Measurements from ENCODE around the gene RNF133. TPM values are rescaled to one million over a fixed set of nuclear protein-coding genes. Genes with fewer than 3 reads are reported as not detected.

Gene RNF133
- total and polyA plus RNA-seq, 4 donors, result 0.46 to 1.7 (median 1.0) TPM; not detected in 1

GRCh38 chr7:122673951-122674350 is 25.0 kb downstream of the RNF133 start:
- intact Hi-C loops (cut with DNase I), result no loop called here
- no peaks in the 10 kb centered on the region for H3K9me3 ChIP-seq (ENCODE audit: control insufficient read depth, low read length)
- H3K27ac ChIP-seq (ENCODE audit: low read depth in 1 of 2, low read length in 2 of 2), result no peak overlapping the region
- 94 to 97% methylated on average over 21 of the region's 21 CpGs for whole genome bisulfite sequencing, 2 donors
- H3K27me3 ChIP-seq (ENCODE audit: control insufficient read depth in 1 of 2, insufficient read depth in 2 of 2, low read length in 1 of 2), result peaks cover 0 to 2% of the 10 kb centered on the region in 2 donors
- H3K36me3 ChIP-seq (ENCODE audit: control insufficient read depth in 1 of 2, insufficient read depth in 2 of 2, low read length in 1 of 2), result no peaks in the 10 kb centered on the region
- no peaks in the 10 kb centered on the region for H3K4me1 ChIP-seq (ENCODE audit: control insufficient read depth in 1 of 2, insufficient read depth in 2 of 2, low read length in 2 of 2)
- no peak overlapping the region for H3K4me3 ChIP-seq (ENCODE audit: low read length in 2 of 2)
- DNase-seq (no peak), ATAC-seq (ENCODE audit: low FRiP score) (no peak)

- Histone ChIP-seq H3K36me3 (ENCODE audit: control insufficient read depth in 1 of 2, insufficient read depth in 2 of 2, low read length in 1 of 2) (no peaks in the 10 kb centered on the region), H3K27me3 (ENCODE audit: control insufficient read depth in 1 of 2, insufficient read depth in 2 of 2, low read length in 1 of 2) (peaks cover 0 to 2% of the 10 kb centered on the region in 2 donors), H3K9me3 (ENCODE audit: control insufficient read depth, low read length) (no peaks in the 10 kb centered on the region), H3K27ac (ENCODE audit: low read depth in 1 of 2, low read length in 2 of 2) (no peak overlapping the region), H3K4me3 (ENCODE audit: low read length in 2 of 2) (no peak overlapping the region), H3K4me1 (ENCODE audit: control insufficient read depth in 1 of 2, insufficient read depth in 2 of 2, low read length in 2 of 2) (no peaks in the 10 kb centered on the region)
- intact Hi-C loops (cut with DNase I), result no loop called here
- DNase-seq (no peak), ATAC-seq (ENCODE audit: low FRiP score) (no peak)
- WGBS, 2 donors, result 93 to 95% methylated on average over 8 of the region's 8 CpGs
These were observed 26.4 kb downstream of the RNF133 start for GRCh38 chr7:122672536-122672935.

- Histone ChIP-seq H3K9me3 (ENCODE audit: control insufficient read depth, low read length) (no peaks in the 10 kb centered on the region), H3K27ac (ENCODE audit: low read depth in 1 of 2, low read length in 2 of 2) (no peak overlapping the region), H3K4me3 (ENCODE audit: low read length in 2 of 2) (no peak overlapping the region), H3K4me1 (ENCODE audit: control insufficient read depth in 1 of 2, insufficient read depth in 2 of 2, low read length in 2 of 2) (no peaks in the 10 kb centered on the region), H3K36me3 (ENCODE audit: control insufficient read depth in 1 of 2, insufficient read depth in 2 of 2, low read length in 1 of 2) (no peaks in the 10 kb centered on the region), H3K27me3 (ENCODE audit: control insufficient read depth in 1 of 2, insufficient read depth in 2 of 2, low read length in 1 of 2) (no peaks in the 10 kb centered on the region)
- DNase-seq (no peak), ATAC-seq (ENCODE audit: low FRiP score) (no peak)
- 79 to 87% methylated on average over 2 of the region's 2 CpGs for WGBS, 2 donors
- intact Hi-C loops (cut with DNase I), result no loop called here
These were observed 35.2 kb downstream of the RNF133 start for GRCh38 chr7:122663733-122664132.

GRCh38 chr7:122658856-122659255 is 40.1 kb downstream of the RNF133 start:
- 49 to 56% methylated on average over 2 of the region's 2 CpGs for WGBS, 2 donors
- Histone ChIP-seq H3K4me3 (ENCODE audit: low read length in 2 of 2) (no peak overlapping the region), H3K27ac (ENCODE audit: low read depth in 1 of 2, low read length in 2 of 2) (no peak overlapping the region), H3K27me3 (ENCODE audit: control insufficient read depth in 1 of 2, insufficient read depth in 2 of 2, low read length in 1 of 2) (no peaks in the 10 kb centered on the region), H3K36me3 (ENCODE audit: control insufficient read depth in 1 of 2, insufficient read depth in 2 of 2, low read length in 1 of 2) (no peaks in the 10 kb centered on the region), H3K9me3 (ENCODE audit: control insufficient read depth, low read length) (no peaks in the 10 kb centered on the region), H3K4me1 (ENCODE audit: control insufficient read depth in 1 of 2, insufficient read depth in 2 of 2, low read length in 2 of 2) (no peaks in the 10 kb centered on the region)
- intact Hi-C loops (cut with DNase I), result no loop called here
- DNase-seq, result no peak
- no peak for ATAC-seq (ENCODE audit: low FRiP score)

GRCh38 chr7:122653685-122654084 is 45.2 kb downstream of the RNF133 start:
- DNase-seq, result no peak
- H3K27ac ChIP-seq (ENCODE audit: low read depth in 1 of 2, low read length in 2 of 2), result no peak overlapping the region
- no peaks in the 10 kb centered on the region for H3K4me1 ChIP-seq (ENCODE audit: control insufficient read depth in 1 of 2, insufficient read depth in 2 of 2, low read length in 2 of 2)
- no peak for ATAC-seq (ENCODE audit: low FRiP score)
- H3K27me3 ChIP-seq (ENCODE audit: control insufficient read depth in 1 of 2, insufficient read depth in 2 of 2, low read length in 1 of 2), result no peaks in the 10 kb centered on the region
- no peak overlapping the region for H3K4me3 ChIP-seq (ENCODE audit: low read length in 2 of 2)
- intact Hi-C loops (cut with DNase I), result no loop called here
- no peaks in the 10 kb centered on the region for H3K9me3 ChIP-seq (ENCODE audit: control insufficient read depth, low read length)
- no peaks in the 10 kb centered on the region for H3K36me3 ChIP-seq (ENCODE audit: control insufficient read depth in 1 of 2, insufficient read depth in 2 of 2, low read length in 1 of 2)
- 78 to 88% methylated on average over 5 of the region's 5 CpGs for WGBS, 2 donors

GRCh38 chr7:122652876-122653275 is 46.0 kb downstream of the RNF133 start:
- Histone ChIP-seq H3K9me3 (ENCODE audit: control insufficient read depth, low read length) (no peaks in the 10 kb centered on the region), H3K36me3 (ENCODE audit: control insufficient read depth in 1 of 2, insufficient read depth in 2 of 2, low read length in 1 of 2) (no peaks in the 10 kb centered on the region), H3K27ac (ENCODE audit: low read depth in 1 of 2, low read length in 2 of 2) (no peak overlapping the region), H3K27me3 (ENCODE audit: control insufficient read depth in 1 of 2, insufficient read depth in 2 of 2, low read length in 1 of 2) (peaks cover 0 to 1% of the 10 kb centered on the region in 2 donors), H3K4me3 (ENCODE audit: low read length in 2 of 2) (no peak overlapping the region), H3K4me1 (ENCODE audit: control insufficient read depth in 1 of 2, insufficient read depth in 2 of 2, low read length in 2 of 2) (no peaks in the 10 kb centered on the region)
- ATAC-seq (ENCODE audit: low FRiP score) (no peak), DNase-seq (no peak)
- 57 to 76% methylated on average over 4 of the region's 4 CpGs for WGBS, 2 donors
- intact Hi-C loops (cut with DNase I), result no loop called here

DNA sequence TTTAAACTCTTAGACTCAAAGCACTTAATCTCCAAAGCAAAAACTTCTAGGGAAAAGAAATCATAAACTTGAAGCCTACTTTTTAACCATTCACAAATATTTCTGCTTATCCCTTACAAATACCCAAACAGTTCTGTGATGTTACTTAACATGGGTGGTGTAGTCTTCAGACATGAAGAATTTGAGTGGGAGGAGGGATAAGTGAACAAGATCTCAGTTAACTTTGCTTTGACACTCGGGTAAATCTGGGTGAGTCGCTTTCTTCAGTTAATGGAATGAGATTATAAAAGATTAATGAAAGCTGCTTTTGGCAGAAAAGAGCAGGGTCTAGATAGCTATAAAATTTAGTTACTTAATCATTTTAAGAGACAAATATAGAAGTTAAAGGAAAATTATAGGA is 47.5 kb downstream of the RNF133 start:
- Histone ChIP-seq H3K27me3 (ENCODE audit: control insufficient read depth in 1 of 2, insufficient read depth in 2 of 2, low read length in 1 of 2) (peaks cover 0 to 1% of the 10 kb centered on the region in 2 donors), H3K9me3 (ENCODE audit: control insufficient read depth, low read length) (no peaks in the 10 kb centered on the region), H3K36me3 (ENCODE audit: control insufficient read depth in 1 of 2, insufficient read depth in 2 of 2, low read length in 1 of 2) (no peaks in the 10 kb centered on the region), H3K4me3 (ENCODE audit: low read length in 2 of 2) (no peak overlapping the region), H3K27ac (ENCODE audit: low read depth in 1 of 2, low read length in 2 of 2) (no peak overlapping the region), H3K4me1 (ENCODE audit: control insufficient read depth in 1 of 2, insufficient read depth in 2 of 2, low read length in 2 of 2) (no peaks in the 10 kb centered on the region)
- ATAC-seq (ENCODE audit: low FRiP score) (no peak), DNase-seq (no peak)
- intact Hi-C loops (cut with DNase I), result no loop called here
- 16 to 31% methylated on average over 2 of the region's 2 CpGs for WGBS, 2 donors

Other genes with a start within 250 kb of the RNF133 start
- 1 to 10 TPM; 1.5 to 1.6 TPM for gene RNF148, start 3.8 kb upstream of the RNF133 start, total RNA-seq
- not detected for gene RNF148, start 3.8 kb upstream of the RNF133 start, polyA plus RNA-seq
- gene CADPS2, start 187.3 kb upstream of the RNF133 start, total RNA-seq, result 10 to 100 TPM; 15.2 to 23.8 TPM
- gene CADPS2, start 187.3 kb upstream of the RNF133 start, polyA plus RNA-seq, result 1 to 10 TPM; 5.9 to 6.9 TPM